ENCODE data around the gene PLPP4. TPM values are rescaled to one million over a fixed set of nuclear protein-coding genes. Genes with fewer than 3 reads are reported as not detected.

PLPP4 gene
- total RNA-seq, 1 experiment from 2014 or later: not detected

- H3K4me1 Mint-ChIP-seq (ENCODE audit: low read depth, unreplicated experiment): no peaks in the 10 kb centered on the region
- intact Hi-C loops (cut with micrococcal nuclease; ENCODE audit: unreplicated experiment): no loop called here
These were observed 73.7 kb downstream of the PLPP4 start for GRCh38 chr10:120530699-120531098.

GRCh38 chr10:120538091-120538490 is 81.1 kb downstream of the PLPP4 start:
- no peak for TF ChIP-seq CTCF (IDR thresholded peaks at IDR 0.05; ENCODE audit: unreplicated experiment)
- peaks cover 2% of the 10 kb centered on the region for H3K9me3 Mint-ChIP-seq (ENCODE audit: low read depth, unreplicated experiment)
- peaks cover 9% of the 10 kb centered on the region for H3K27me3 Mint-ChIP-seq (ENCODE audit: unreplicated experiment)
- H3K4me1 Mint-ChIP-seq (ENCODE audit: low read depth, unreplicated experiment): no peaks in the 10 kb centered on the region
- no TSS peak for BruUV-seq (replicated peaks)
- H3K36me3 Mint-ChIP-seq (ENCODE audit: insufficient read depth, unreplicated experiment): no peaks in the 10 kb centered on the region
- no peak for DNase-seq
- H3K27ac Mint-ChIP-seq (ENCODE audit: unreplicated experiment): no peak overlapping the region
- CTCF ChIA-PET: no interaction called here
- H3K4me3 Mint-ChIP-seq (ENCODE audit: low read depth, unreplicated experiment): no peak overlapping the region
- intact Hi-C loops (cut with micrococcal nuclease; ENCODE audit: unreplicated experiment): no loop called here

More at GRCh38 chr10:120530699-120531098, 73.7 kb downstream of the PLPP4 start:
- no TSS peak for BruUV-seq (replicated peaks)
- no peaks in the 10 kb centered on the region for H3K9me3 Mint-ChIP-seq (ENCODE audit: low read depth, unreplicated experiment)
- H3K27me3 Mint-ChIP-seq (ENCODE audit: unreplicated experiment): peaks cover 28% of the 10 kb centered on the region
- H3K4me3 Mint-ChIP-seq (ENCODE audit: low read depth, unreplicated experiment): no peak overlapping the region
- DNase-seq: no peak
- H3K36me3 Mint-ChIP-seq (ENCODE audit: insufficient read depth, unreplicated experiment): no peaks in the 10 kb centered on the region
- H3K27ac Mint-ChIP-seq (ENCODE audit: unreplicated experiment): no peak overlapping the region
- CTCF ChIA-PET: no interaction called here
- TF ChIP-seq CTCF (IDR thresholded peaks at IDR 0.05; ENCODE audit: unreplicated experiment): no peak

GRCh38 chr10:120539076-120539475 is 82.0 kb downstream of the PLPP4 start:
- CTCF ChIA-PET: no interaction called here
- Mint-ChIP-seq H3K4me3 (ENCODE audit: low read depth, unreplicated experiment) (no peak overlapping the region), H3K27ac (ENCODE audit: unreplicated experiment) (no peak overlapping the region), H3K36me3 (ENCODE audit: insufficient read depth, unreplicated experiment) (no peaks in the 10 kb centered on the region), H3K27me3 (ENCODE audit: unreplicated experiment) (peaks cover 5% of the 10 kb centered on the region), H3K4me1 (ENCODE audit: low read depth, unreplicated experiment) (no peaks in the 10 kb centered on the region), H3K9me3 (ENCODE audit: low read depth, unreplicated experiment) (peaks cover 2% of the 10 kb centered on the region)
- intact Hi-C loops (cut with micrococcal nuclease; ENCODE audit: unreplicated experiment): no loop called here
- no peak for TF ChIP-seq CTCF (IDR thresholded peaks at IDR 0.05; ENCODE audit: unreplicated experiment)
- no peak for DNase-seq
- no TSS peak for BruUV-seq (replicated peaks)

- intact Hi-C loops (cut with micrococcal nuclease; ENCODE audit: unreplicated experiment): no loop called here
- Mint-ChIP-seq H3K27me3 (ENCODE audit: unreplicated experiment) (peaks cover 14% of the 10 kb centered on the region), H3K4me3 (ENCODE audit: low read depth, unreplicated experiment) (no peak overlapping the region), H3K9me3 (ENCODE audit: low read depth, unreplicated experiment) (peaks cover 2% of the 10 kb centered on the region), H3K36me3 (ENCODE audit: insufficient read depth, unreplicated experiment) (no peaks in the 10 kb centered on the region), H3K4me1 (ENCODE audit: low read depth, unreplicated experiment) (no peaks in the 10 kb centered on the region), H3K27ac (ENCODE audit: unreplicated experiment) (no peak overlapping the region)
- no TSS peak for BruUV-seq (replicated peaks)
- TF ChIP-seq CTCF (IDR thresholded peaks at IDR 0.05; ENCODE audit: unreplicated experiment): no peak
- DNase-seq: no peak
- CTCF ChIA-PET: no interaction called here
These were observed 83.5 kb downstream of the PLPP4 start for GRCh38 chr10:120540486-120540885.
